ENCODE data around the gene SLCO6A1.

The SLCO6A1 gene

GRCh38 chr5:102539562-102539961 is 40.8 kb upstream of the SLCO6A1 start:
- no peak for DNase-seq (ENCODE audit: low read depth)
- H3K4me3 ChIP-seq (ENCODE audit: low read depth, low read length), result no peak overlapping the region
- TF ChIP-seq MAX (IDR thresholded peaks at IDR 0.05; ENCODE audit: low read depth, low read length) (no peak), CTCF (IDR thresholded peaks at IDR 0.05; ENCODE audit: low read depth, low read length) (no peak), MYC (IDR thresholded peaks at IDR 0.05; ENCODE audit: low read depth, low read length) (no peak), POLR2A (IDR thresholded peaks at IDR 0.05; ENCODE audit: extremely low read depth, insufficient read length) (no peak)

- TF ChIP-seq MAX (IDR thresholded peaks at IDR 0.05; ENCODE audit: low read depth, low read length) (no peak), CTCF (IDR thresholded peaks at IDR 0.05; ENCODE audit: low read depth, low read length) (no peak), MYC (IDR thresholded peaks at IDR 0.05; ENCODE audit: low read depth, low read length) (no peak), POLR2A (IDR thresholded peaks at IDR 0.05; ENCODE audit: extremely low read depth, insufficient read length) (no peak)
- no peak for DNase-seq (ENCODE audit: low read depth)
- H3K4me3 ChIP-seq (ENCODE audit: low read depth, low read length), result no peak overlapping the region
These were observed 38.2 kb upstream of the SLCO6A1 start for GRCh38 chr5:102537011-102537410.

GRCh38 chr5:102536323-102536928 is 37.6 kb upstream of the SLCO6A1 start:
- no peak overlapping the region for H3K4me3 ChIP-seq (ENCODE audit: low read depth, low read length)
- TF ChIP-seq MYC (IDR thresholded peaks at IDR 0.05; ENCODE audit: low read depth, low read length) (no peak), POLR2A (IDR thresholded peaks at IDR 0.05; ENCODE audit: extremely low read depth, insufficient read length) (no peak), MAX (IDR thresholded peaks at IDR 0.05; ENCODE audit: low read depth, low read length) (no peak), CTCF (IDR thresholded peaks at IDR 0.05; ENCODE audit: low read depth, low read length) (no peak)
- peak; percentile 11 for DNase-seq (ENCODE audit: low read depth)

GRCh38 chr5:102532123-102532522 is 33.3 kb upstream of the SLCO6A1 start:
- no peak overlapping the region for H3K4me3 ChIP-seq (ENCODE audit: low read depth, low read length)
- DNase-seq (ENCODE audit: low read depth), result no peak
- TF ChIP-seq MAX (IDR thresholded peaks at IDR 0.05; ENCODE audit: low read depth, low read length), result no peak
- TF ChIP-seq POLR2A (IDR thresholded peaks at IDR 0.05; ENCODE audit: extremely low read depth, insufficient read length), result no peak
- TF ChIP-seq MYC (IDR thresholded peaks at IDR 0.05; ENCODE audit: low read depth, low read length), result no peak
- no peak for TF ChIP-seq CTCF (IDR thresholded peaks at IDR 0.05; ENCODE audit: low read depth, low read length)

- peak; percentile 61 for DNase-seq (ENCODE audit: low read depth)
- no peak overlapping the region for H3K4me3 ChIP-seq (ENCODE audit: low read depth, low read length)
- TF ChIP-seq MAX (IDR thresholded peaks at IDR 0.05; ENCODE audit: low read depth, low read length) (no peak), CTCF (IDR thresholded peaks at IDR 0.05; ENCODE audit: low read depth, low read length) (no peak), MYC (IDR thresholded peaks at IDR 0.05; ENCODE audit: low read depth, low read length) (no peak), POLR2A (IDR thresholded peaks at IDR 0.05; ENCODE audit: extremely low read depth, insufficient read length) (no peak)
These were observed 32.7 kb upstream of the SLCO6A1 start for GRCh38 chr5:102531506-102531905.

All from NB4 (cell line).